OCI-LY3 (cell line): Measurements from ENCODE around the gene STK32C.

Experiments
- EZH2phosphoT487 ChIP-seq: fragments of 200-600 bp; shearing (Covaris generic); IDR thresholded peaks from 2 replicates; pipeline ENCODE4 v1.6.1; 2018; ENCODE audit warnings: antibody characterized with exemption, mixed run types, low read depth
- TF ChIP-seq, protein P1 (sequence below): fragments of 200-600, 300-600 bp; sonication (generic); IDR thresholded peaks from 2 replicates; pipeline ENCODE4 v1.5.1; 2014; ENCODE audit warnings: antibody characterized with exemption, low read length, low read depth

- TF ChIP-seq EZH2phosphoT487 = no peak
- TF ChIP-seq, protein P1, sequence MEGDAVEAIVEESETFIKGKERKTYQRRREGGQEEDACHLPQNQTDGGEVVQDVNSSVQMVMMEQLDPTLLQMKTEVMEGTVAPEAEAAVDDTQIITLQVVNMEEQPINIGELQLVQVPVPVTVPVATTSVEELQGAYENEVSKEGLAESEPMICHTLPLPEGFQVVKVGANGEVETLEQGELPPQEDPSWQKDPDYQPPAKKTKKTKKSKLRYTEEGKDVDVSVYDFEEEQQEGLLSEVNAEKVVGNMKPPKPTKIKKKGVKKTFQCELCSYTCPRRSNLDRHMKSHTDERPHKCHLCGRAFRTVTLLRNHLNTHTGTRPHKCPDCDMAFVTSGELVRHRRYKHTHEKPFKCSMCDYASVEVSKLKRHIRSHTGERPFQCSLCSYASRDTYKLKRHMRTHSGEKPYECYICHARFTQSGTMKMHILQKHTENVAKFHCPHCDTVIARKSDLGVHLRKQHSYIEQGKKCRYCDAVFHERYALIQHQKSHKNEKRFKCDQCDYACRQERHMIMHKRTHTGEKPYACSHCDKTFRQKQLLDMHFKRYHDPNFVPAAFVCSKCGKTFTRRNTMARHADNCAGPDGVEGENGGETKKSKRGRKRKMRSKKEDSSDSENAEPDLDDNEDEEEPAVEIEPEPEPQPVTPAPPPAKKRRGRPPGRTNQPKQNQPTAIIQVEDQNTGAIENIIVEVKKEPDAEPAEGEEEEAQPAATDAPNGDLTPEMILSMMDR = no peak
Observed at GRCh38 chr10:132345345-132345744, 37.6 kb upstream of the STK32C start.
